ENCODE data around the gene YEATS4.

DNA sequence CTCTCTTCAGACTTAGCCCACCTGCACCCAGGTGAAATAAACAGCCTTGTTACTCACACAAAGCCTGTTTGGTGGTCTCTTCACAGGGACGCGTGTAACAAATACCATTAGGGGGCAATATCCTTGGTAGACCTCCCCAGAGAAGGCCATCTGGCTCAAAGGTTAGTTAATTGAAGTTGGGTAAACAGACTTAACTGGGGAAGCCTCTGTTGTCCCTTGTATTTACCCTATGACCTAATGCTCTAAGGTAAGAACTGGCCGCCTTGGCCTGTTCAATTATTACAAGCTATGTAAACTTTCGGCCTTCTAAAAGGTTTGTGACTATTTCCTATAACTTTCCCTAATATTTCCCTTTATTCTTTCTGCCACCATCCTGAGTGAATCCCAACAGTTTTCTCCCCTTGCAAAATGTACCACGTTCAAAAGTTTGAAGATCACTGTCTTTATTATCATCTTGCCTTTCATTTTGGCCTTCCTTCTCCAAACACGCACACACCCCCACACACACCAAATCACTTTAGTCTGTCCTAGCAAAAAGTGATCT lies 26.7 kb upstream of the YEATS4 start:
- no peak for TF ChIP-seq POLR2A (IDR thresholded peaks at IDR 0.05)
- TF ChIP-seq, protein P1, sequence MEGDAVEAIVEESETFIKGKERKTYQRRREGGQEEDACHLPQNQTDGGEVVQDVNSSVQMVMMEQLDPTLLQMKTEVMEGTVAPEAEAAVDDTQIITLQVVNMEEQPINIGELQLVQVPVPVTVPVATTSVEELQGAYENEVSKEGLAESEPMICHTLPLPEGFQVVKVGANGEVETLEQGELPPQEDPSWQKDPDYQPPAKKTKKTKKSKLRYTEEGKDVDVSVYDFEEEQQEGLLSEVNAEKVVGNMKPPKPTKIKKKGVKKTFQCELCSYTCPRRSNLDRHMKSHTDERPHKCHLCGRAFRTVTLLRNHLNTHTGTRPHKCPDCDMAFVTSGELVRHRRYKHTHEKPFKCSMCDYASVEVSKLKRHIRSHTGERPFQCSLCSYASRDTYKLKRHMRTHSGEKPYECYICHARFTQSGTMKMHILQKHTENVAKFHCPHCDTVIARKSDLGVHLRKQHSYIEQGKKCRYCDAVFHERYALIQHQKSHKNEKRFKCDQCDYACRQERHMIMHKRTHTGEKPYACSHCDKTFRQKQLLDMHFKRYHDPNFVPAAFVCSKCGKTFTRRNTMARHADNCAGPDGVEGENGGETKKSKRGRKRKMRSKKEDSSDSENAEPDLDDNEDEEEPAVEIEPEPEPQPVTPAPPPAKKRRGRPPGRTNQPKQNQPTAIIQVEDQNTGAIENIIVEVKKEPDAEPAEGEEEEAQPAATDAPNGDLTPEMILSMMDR (IDR thresholded peaks at IDR 0.05) = no peak
